NCI-H146 treated with DMSO at 0.1 percent for 48 hours (cell line): Measurements from ENCODE around the gene DNASE2.

Experiments used
- DNase-seq: peaks from one replicate; lab custom pipeline; 2025; ENCODE audit not compliant: unreplicated experiment; lab: John Stamatoyannopoulos, UW

The DNASE2 gene

DNA sequence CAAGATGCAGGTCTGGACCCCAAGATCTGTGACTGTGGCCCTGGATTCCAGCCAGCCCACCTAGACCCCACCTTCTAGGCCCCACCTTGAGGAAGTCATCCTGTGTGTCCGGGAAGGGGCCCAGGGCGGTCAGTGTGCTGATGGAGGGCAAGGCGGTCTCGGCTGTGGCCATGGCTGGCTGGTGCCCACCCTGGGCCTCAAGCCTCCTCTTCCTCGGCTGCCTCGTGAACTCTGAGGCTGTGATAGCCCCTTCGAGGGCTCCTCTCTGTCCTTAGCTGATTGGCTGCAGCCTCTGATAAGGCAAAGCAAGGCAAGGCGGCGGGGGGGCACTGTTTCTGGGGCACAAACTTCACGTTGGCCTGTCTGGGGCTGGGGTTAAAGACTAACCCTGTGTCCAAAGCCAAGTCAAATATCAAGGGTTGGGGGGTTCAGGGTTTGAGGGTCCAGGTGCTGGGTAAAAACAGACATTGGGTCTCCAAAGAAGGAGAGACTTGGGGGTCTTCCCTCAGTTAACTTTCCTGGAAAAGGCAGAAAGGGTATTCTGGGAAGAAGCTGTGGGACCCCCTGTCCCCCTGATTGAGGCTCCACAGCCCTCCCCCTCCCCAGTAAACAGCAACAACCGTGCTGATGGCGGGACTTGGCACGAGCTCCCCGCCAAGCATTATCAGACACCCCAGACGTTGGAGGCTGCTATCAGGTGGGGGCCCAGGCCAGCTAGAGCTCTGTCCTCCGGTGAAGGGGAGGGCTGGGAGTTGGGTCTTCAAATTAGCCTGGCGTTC is 5.9 kb upstream of the DNASE2 start, which contains the start of gene KLF1:
Gene KLF1, minus strand, starts transcription at position 233 of the 779 bp plus-strand sequence. Its CDS starts 61 bp downstream, at position 172.
- no peak for DNase-seq

DNA sequence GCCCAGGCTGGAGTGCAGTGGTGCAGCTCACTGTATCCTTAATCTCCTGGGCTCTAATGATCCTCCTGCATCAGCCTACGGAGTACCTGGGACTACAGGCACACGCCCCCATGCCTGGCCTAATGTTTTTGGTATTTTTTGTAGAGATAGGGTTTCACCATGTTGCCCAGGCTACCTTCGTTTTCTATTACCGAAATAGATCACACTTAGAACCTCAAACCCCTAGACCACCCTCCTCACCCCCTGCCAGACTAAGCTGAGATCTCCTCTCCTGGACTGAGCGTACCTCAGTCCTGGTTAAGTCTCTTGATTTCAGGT is 5.4 kb upstream of the DNASE2 start:
- DNase-seq = no peak

- DNase-seq = no peak
These were observed 4.8 kb upstream of the DNASE2 start for GRCh38 chr19:12885749-12886650.

DNA sequence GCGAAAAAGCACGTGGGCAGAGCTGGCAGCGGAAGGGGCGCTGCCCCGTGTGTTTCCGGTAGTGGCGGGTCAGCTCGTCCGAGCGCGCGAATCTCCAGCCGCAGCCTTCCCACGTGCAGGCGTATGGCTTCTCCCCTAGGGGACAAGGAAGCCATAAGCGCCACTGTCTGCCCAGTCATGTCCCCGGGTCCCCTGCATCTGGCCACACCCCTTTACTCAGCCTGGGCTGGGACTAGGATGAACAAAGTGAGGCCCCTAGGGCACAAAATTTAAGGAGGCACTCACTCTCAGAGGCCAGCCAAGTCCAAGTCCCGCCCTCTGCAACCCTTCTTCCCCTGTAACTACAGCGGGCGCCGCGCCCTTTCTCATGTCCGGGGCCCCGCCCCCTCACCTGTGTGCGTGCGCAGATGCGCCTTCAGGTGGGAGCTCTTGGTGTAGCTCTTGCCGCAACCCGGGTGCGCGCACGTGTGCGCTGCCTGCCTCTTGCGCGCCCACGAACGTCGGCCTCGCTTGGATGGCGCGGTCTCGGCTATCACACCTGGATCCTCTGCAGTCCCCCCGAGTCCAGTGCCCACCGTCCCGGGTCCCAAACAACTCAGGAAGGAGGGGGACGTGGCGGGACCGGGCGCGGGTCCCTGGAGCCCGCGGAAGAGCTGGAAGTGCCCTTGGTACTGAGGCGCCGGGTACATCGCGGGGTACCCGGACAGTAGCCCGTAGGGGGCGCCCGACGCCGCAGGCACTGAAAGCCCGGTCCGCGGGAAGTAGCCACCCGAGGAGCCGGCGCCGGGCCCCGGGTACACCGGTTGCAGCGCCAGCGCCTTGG is 3.9 kb upstream of the DNASE2 start:
- peak; percentile 99 for DNase-seq

- DNase-seq = no peak
These were observed 3.3 kb upstream of the DNASE2 start for GRCh38 chr19:12884627-12884925.

DNA sequence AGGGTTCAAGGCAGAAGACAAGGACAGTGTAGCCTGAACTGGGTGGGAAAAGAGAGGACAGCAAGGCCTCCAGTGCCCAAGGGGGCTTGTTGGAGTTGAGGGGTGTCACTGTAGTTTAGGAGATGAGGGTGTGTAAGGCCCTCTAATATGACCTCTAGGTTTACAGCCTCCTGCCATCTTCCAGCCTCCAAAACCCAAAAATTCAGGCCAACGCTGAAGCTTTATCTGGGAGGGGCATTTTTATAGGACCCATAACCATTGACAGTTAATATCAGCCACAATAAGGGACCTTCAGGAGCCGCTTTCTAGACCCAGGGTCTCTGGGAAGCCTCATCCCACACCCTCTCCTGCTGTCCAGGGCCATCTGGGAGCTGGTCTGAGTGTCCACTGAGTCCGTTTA is 3.0 kb upstream of the DNASE2 start:
- no peak for DNase-seq

DNA sequence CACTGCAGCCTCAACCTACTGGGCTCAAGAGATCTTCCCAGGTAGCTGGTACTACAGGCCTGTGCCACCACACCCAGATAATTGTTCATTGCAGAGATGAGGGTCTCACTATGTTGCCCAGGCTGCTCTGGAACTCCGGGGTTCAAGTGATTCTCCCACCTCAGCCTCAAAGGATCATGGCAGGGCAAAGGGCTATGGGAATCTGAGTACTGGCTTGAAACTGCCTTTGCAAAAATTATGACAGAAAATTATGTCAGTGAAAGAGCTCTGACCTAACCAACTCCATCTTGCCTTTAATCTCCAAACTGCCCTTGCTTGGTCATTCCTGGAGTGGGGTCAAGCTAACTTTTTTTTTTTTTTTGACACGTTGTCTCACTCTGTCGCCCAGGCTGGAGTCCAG is 1.3 kb upstream of the DNASE2 start:
- no peak for DNase-seq

- peak; percentile 42 for DNase-seq
These were observed 588 bp downstream of the DNASE2 start for GRCh38 chr19:12880551-12881171.

DNA sequence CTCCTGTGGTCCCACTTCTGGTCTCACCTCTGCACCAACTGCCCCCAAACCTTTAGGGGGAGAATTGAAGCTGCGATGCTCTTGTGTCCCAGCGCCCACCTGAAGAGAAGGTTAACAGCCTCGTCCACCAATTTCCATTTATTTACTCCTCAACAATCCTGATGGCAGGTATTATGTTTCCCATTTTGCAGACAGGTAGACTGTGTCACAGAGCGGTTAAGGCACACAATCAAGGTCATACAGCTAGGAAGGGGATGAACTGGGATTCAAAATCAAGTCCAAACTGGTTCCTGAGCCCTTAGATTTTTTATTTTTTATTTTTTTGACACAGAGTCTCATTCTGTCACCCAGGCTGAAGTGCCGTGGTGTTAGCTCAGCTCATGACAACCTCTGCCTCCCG is 6.2 kb downstream of the DNASE2 start:
- no peak for DNase-seq

DNA sequence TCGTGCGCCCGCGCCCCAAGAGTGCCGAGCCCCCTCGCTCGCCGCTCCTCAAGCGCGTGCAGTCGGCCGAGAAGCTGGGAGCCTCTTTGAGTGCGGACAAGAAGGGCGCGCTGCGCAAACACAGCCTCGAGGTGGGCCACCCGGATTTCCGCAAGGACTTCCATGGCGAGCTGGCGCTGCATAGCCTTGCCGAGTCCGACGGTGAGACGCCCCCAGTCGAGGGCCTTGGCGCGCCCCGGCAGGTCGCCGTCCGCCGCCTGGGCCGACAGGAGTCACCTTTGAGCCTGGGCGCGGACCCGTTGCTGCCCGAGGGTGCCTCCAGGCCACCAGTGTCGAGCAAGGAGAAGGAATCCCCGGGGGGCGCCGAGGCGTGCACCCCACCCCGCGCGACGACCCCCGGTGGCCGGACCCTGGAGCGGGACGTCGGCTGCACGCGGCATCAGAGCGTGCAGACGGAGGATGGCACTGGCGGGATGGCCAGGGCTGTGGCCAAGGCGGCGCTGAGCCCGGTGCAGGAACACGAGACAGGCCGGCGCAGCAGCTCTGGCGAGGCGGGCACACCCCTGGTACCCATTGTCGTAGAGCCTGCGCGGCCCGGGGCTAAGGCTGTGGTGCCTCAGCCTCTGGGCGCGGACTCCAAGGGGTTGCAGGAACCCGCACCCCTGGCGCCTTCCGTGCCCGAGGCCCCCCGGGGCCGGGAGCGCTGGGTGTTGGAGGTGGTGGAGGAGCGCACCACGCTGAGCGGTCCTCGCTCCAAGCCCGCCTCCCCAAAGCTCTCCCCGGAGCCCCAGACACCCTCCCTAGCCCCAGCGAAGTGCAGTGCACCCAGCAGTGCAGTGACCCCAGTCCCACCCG is 7.1 kb downstream of the DNASE2 start:
- no peak for DNase-seq

GRCh38 chr19:12872941-12873890 is 8.0 kb downstream of the DNASE2 start:
- DNase-seq = no peak

DNA sequence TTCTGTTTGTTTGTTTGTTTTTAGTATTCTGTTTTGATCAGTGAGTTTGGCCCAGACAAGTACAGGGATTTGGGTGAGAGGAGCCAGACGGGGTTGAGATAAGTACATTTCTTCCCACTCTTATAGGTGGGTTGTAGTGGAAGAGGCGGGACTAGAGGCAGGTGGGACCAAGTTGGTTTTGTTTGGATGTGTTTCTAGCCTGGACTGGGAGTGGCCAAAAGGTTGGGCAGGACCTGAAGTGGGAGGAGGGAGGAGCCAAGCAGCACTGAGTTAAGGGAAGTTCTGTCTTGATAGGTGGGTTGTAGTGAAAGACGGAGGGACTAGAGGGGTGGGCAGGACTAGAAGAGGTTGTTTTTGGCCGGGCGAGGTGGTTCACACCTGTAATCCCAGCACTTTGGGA is 9.0 kb downstream of the DNASE2 start:
- DNase-seq = no peak

DNA sequence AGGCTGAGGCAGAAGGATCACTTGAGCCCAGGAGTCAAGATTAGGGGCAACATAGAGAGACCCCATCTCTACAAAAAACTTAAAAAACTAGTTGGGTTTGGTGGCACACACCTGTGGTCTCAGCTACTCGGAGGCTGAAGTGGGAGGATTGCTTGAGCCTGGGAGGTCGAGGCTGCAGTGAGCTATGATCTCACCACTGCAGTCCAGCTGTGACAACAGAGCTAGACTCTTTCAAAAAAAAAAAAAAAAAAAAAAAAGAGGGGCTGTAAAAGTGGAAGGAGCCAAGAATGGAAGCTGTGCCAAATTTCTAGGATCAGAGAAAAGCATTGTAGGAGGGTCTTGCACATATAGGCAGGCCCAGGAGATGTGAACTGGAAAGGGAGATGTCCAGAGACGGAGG is 9.6 kb downstream of the DNASE2 start:
- DNase-seq = no peak

DNA sequence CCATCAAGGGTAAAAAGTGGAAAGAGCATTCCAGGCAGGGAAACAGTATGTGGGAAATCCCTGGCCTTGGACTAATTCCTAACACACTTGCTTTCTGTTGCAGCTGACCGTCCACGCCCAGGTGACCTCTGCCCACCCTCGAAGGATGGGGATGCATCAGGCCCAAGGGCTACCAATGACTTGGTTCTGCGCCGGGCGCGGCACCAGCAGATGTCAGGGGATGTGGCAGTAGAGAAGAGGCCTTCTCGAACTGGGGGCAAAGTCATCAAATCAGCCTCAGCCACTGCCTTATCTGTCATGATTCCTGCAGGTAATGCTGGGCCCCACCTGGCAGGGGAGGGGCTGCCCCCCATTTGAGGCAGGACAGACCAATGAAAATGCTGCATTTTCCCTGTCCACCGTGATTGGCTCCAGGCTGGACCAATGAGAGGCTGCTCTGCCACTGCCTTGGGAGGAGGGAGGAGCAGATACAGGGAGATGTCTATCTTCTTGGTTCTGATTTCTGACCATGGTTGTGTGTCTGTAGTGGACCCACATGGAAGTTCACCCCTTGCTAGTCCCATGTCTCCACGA is 12.6 kb downstream of the DNASE2 start:
- no peak for DNase-seq

- no peak for DNase-seq
These were observed 13.8 kb downstream of the DNASE2 start for GRCh38 chr19:12867120-12868099.

- no peak for DNase-seq
These were observed 14.7 kb downstream of the DNASE2 start for GRCh38 chr19:12866416-12867119.
